HEK293 (cell line): ENCODE results near the gene OOSP4B.

Experiments used
- YY1 ChIP-seq: fragments of 450-650 bp; formaldehyde crosslinking; IDR thresholded peaks from 2 replicates; pipeline ENCODE4 v1.5.1; 2018; ENCODE audit warnings: missing biosample characterization, missing genetic modification characterization
- ZBTB1 ChIP-seq: fragments of 450-650 bp; formaldehyde crosslinking; IDR thresholded peaks from 2 replicates; pipeline ENCODE4 v1.5.1; 2016; ENCODE audit warnings: missing biosample characterization, missing genetic modification characterization
- ZNF324 ChIP-seq: fragments of 450-650 bp; formaldehyde crosslinking; IDR thresholded peaks from 2 replicates; pipeline ENCODE4 v1.5.1; 2016; ENCODE audit warnings: missing biosample characterization, missing genetic modification characterization
- ZNF530 ChIP-seq: fragments of 450-650 bp; formaldehyde crosslinking; IDR thresholded peaks from 2 replicates; pipeline ENCODE4 v1.5.1; 2016; ENCODE audit warnings: low read depth, missing biosample characterization, missing genetic modification characterization
- ZNF571 ChIP-seq: fragments of 450-650 bp; formaldehyde crosslinking; IDR thresholded peaks from 2 replicates; pipeline ENCODE4 v1.5.0; 2017; ENCODE audit warnings: missing biosample characterization, missing genetic modification characterization
- ZNF830 ChIP-seq: fragments of 450-650 bp; IDR thresholded peaks from 2 replicates; pipeline ENCODE4 v1.5.0; 2018; ENCODE audit warnings: missing biosample characterization, missing genetic modification characterization, low read depth, mild to moderate bottlenecking, moderate library complexity
- TF ChIP-seq, protein P1 (sequence below): fragments of 450-650 bp; formaldehyde crosslinking; IDR thresholded peaks from 2 replicates; pipeline ENCODE4 v1.5.1; 2016; ENCODE audit warnings: missing biosample characterization, missing genetic modification characterization
- TF ChIP-seq, protein P2 (sequence below): fragments of 450-650 bp; formaldehyde crosslinking; IDR thresholded peaks from 2 replicates; pipeline ENCODE4 v1.5.0; 2017; ENCODE audit warnings: missing biosample characterization, missing genetic modification characterization, borderline replicate concordance

DNA sequence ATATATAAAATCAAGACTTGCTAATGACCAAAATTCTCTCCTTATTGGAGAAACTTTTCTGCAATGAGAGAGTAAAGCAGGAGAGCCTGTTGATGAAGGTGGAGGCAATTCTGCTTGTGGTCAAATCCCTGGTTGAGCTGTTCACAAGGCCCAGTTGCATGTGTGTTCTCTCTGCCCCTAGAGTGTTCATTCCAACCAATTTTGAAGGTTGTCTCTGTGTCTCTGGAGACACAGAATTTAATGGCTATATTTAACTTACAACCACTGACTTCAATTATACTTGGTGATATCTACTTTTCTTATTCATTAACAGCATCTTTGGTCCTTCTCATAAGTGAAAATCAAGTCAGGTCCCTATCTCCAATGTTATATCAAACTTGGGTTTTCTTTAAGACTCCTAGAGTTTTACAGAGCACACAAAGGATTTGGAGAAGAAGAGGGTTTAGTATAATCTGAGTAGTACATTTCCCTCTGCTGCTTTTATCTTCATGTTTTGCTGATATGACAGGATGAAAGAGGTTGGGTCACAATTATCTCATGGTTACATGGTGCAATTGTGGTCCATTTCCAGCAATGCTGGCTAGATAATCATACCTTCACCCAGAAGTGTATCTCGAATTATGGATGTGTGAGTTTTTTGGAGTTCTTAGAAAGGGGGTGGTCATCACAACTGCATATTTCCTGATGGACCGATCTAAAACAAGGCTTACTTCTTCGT lies 49.1 kb upstream of the OOSP4B start:
- TF ChIP-seq, protein P1, sequence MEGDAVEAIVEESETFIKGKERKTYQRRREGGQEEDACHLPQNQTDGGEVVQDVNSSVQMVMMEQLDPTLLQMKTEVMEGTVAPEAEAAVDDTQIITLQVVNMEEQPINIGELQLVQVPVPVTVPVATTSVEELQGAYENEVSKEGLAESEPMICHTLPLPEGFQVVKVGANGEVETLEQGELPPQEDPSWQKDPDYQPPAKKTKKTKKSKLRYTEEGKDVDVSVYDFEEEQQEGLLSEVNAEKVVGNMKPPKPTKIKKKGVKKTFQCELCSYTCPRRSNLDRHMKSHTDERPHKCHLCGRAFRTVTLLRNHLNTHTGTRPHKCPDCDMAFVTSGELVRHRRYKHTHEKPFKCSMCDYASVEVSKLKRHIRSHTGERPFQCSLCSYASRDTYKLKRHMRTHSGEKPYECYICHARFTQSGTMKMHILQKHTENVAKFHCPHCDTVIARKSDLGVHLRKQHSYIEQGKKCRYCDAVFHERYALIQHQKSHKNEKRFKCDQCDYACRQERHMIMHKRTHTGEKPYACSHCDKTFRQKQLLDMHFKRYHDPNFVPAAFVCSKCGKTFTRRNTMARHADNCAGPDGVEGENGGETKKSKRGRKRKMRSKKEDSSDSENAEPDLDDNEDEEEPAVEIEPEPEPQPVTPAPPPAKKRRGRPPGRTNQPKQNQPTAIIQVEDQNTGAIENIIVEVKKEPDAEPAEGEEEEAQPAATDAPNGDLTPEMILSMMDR: no peak
- TF ChIP-seq ZBTB1 (tag by site-specific recombination) (no peak), ZNF830 (tag by site-specific recombination) (no peak), ZNF324 (tag by site-specific recombination) (no peak), ZNF571 (tag by site-specific recombination) (no peak), YY1 (tag by site-specific recombination) (no peak), ZNF530 (tag by site-specific recombination) (no peak)
- TF ChIP-seq, protein P2, sequence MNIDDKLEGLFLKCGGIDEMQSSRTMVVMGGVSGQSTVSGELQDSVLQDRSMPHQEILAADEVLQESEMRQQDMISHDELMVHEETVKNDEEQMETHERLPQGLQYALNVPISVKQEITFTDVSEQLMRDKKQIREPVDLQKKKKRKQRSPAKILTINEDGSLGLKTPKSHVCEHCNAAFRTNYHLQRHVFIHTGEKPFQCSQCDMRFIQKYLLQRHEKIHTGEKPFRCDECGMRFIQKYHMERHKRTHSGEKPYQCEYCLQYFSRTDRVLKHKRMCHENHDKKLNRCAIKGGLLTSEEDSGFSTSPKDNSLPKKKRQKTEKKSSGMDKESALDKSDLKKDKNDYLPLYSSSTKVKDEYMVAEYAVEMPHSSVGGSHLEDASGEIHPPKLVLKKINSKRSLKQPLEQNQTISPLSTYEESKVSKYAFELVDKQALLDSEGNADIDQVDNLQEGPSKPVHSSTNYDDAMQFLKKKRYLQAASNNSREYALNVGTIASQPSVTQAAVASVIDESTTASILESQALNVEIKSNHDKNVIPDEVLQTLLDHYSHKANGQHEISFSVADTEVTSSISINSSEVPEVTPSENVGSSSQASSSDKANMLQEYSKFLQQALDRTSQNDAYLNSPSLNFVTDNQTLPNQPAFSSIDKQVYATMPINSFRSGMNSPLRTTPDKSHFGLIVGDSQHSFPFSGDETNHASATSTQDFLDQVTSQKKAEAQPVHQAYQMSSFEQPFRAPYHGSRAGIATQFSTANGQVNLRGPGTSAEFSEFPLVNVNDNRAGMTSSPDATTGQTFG (tag by site-specific recombination): no peak
